GM12878 (cell line): ENCODE measurements around the gene MRPL30. TPM values are rescaled to one million over a fixed set of nuclear protein-coding genes. Genes with fewer than 3 reads are reported as not detected.

Experiments used
- ATAC-seq: fragments of 200-7000 bp; cut with Tn5 transposase; 3 replicates; pipeline ENCODE4 v1.9.1; 2020; ENCODE audit warnings: mild to moderate bottlenecking, moderate library complexity
- Bru-seq: library from RNA; stranded (reverse); fragments of 400-500 nt; gene quantifications from one replicate; lab custom pipeline; 2021; lab: Mats Ljungman, UMichigan
- BruChase-seq, 2 experiments: library from RNA; stranded (reverse); fragments of 400-500 nt; gene quantifications; one replicate each; lab custom pipeline; 2021; lab: Mats Ljungman, UMichigan
- BruUV-seq: library from RNA; stranded (reverse); fragments of 400-500 nt; replicated peaks from 2 replicates; lab custom pipeline; 2021; lab: Mats Ljungman, UMichigan
- CTCF ChIA-PET: fragments of 300-600 bp; sonication (Branson Sonifier 250); formaldehyde crosslinking; extraction: SDS; loops from one replicate; lab custom pipeline; 2021; ENCODE audit warnings: inconsistent platforms; lab: Yijun Ruan, JAX
- POLR2A ChIA-PET: fragments of 350-600 bp; formaldehyde crosslinking; extraction: SDS; loops from one replicate; lab custom pipeline; 2021; ENCODE audit warnings: inconsistent platforms; lab: Charles Lee
- RAD21 ChIA-PET: fragments of 300-600 bp; sonication (Branson Sonifier 250); formaldehyde crosslinking; loops from one replicate; lab custom pipeline; 2023; ENCODE audit warnings: antibody characterized with exemption; ENCODE audit not compliant: unreplicated experiment; lab: Charles Lee
- SMC1A ChIA-PET: fragments of 300-600 bp; sonication (Branson Sonifier 250); formaldehyde crosslinking; loops from one replicate; lab custom pipeline; 2023; ENCODE audit not compliant: unreplicated experiment, uncharacterized antibody; lab: Charles Lee
- DNase-seq: peaks from one replicate; pipeline ENCODE4 v3.0.0-alpha.2; 2011; ENCODE audit warnings: low read depth, low spot score
- FAIRE-seq: peaks from 3 replicates; lab custom pipeline; 2011; peaks lifted over from hg19 to GRCh38; lab: Jason Lieb, UNC
- H2AFZ ChIP-seq: 2 replicates; pipeline ENCODE4 v1.6.0; 2011; ENCODE audit warnings: low read depth, low read length, control low read depth; ENCODE audit not compliant: control insufficient read depth
- H3K27ac ChIP-seq: 2 replicates; pipeline ENCODE4 v1.5.1; 2011; ENCODE audit warnings: control low read depth; ENCODE audit not compliant: control insufficient read depth, insufficient read depth
- H3K27me3 ChIP-seq, 2 experiments: replicated peaks in 1 of 2; 2 replicates each; pipeline versions ENCODE4 v1.6.0 to v1.6.1; 2011; ENCODE audit warnings: low read length in 1 of 2; ENCODE audit not compliant: control insufficient read depth in 2 of 2, insufficient read depth in 2 of 2
- H3K36me3 ChIP-seq, 2 experiments: 2 replicates each; pipeline ENCODE4 v1.5.1; 2011; ENCODE audit warnings: low read length in 1 of 2; ENCODE audit not compliant: control insufficient read depth in 2 of 2, insufficient read depth in 2 of 2
- H3K4me1 ChIP-seq: 2 replicates; pipeline ENCODE4 v1.6.1; 2011; ENCODE audit warnings: mild to moderate bottlenecking, low read length, moderate library complexity, mixed read lengths; ENCODE audit not compliant: control insufficient read depth, insufficient read depth
- H3K4me2 ChIP-seq: 2 replicates; pipeline ENCODE4 v1.6.0; 2011; ENCODE audit warnings: control low read depth; ENCODE audit not compliant: control insufficient read depth, insufficient read depth
- H3K4me3 ChIP-seq: fragments of 200-600 bp; sonication (generic); 2 replicates; pipeline ENCODE4 v1.5.1; 2016
- H3K79me2 ChIP-seq: 2 replicates; pipeline ENCODE4 v1.6.0; 2011; ENCODE audit warnings: low read length; ENCODE audit not compliant: control insufficient read depth, insufficient read depth
- H3K9ac ChIP-seq: 2 replicates; pipeline ENCODE4 v1.8.0; 2011; ENCODE audit warnings: low read length, control low read depth, mixed read lengths; ENCODE audit not compliant: control insufficient read depth, insufficient read depth
- H3K9me3 ChIP-seq: replicated peaks from 3 replicates; pipeline ENCODE4 v1.5.1; 2011; ENCODE audit warnings: mild to moderate bottlenecking, low read length; ENCODE audit not compliant: control insufficient read depth, insufficient read depth
- H4K20me1 ChIP-seq: 2 replicates; pipeline ENCODE4 v1.6.0; 2011; ENCODE audit not compliant: control insufficient read depth, insufficient read depth
- BACH1 ChIP-seq: fragments of 450-650 bp; IDR thresholded peaks from 2 replicates; pipeline ENCODE4 v1.6.1; 2017; ENCODE audit warnings: mild to moderate bottlenecking, borderline replicate concordance
- FOS ChIP-seq: IDR thresholded peaks from 3 replicates; pipeline ENCODE4 v1.6.1; 2011; ENCODE audit warnings: borderline replicate concordance; ENCODE audit not compliant: insufficient read length; ENCODE audit errors: extremely low read depth
- LARP7 ChIP-seq: fragments of 450-650 bp; IDR thresholded peaks from 2 replicates; pipeline ENCODE4 v1.6.1; 2017; ENCODE audit warnings: mild to moderate bottlenecking
- NBN ChIP-seq: fragments of 450-650 bp; IDR thresholded peaks from 2 replicates; pipeline ENCODE4 v1.6.1; 2016
- NR2C2 ChIP-seq: IDR thresholded peaks from 2 replicates; pipeline ENCODE4 v1.6.1; 2011; ENCODE audit warnings: borderline replicate concordance, low read depth; ENCODE audit not compliant: control insufficient read depth, insufficient read length
- RELA ChIP-seq: fragments of 450-650 bp; IDR thresholded peaks from 2 replicates; pipeline ENCODE4 v1.8.0; 2014; ENCODE audit warnings: borderline replicate concordance; ENCODE audit not compliant: partially characterized antibody
- STAT1 ChIP-seq: fragments of 450-650 bp; conservative IDR thresholded peaks from 2 replicates; pipeline ENCODE4 v1.6.1; 2014; ENCODE audit warnings: antibody characterized with exemption, mild to moderate bottlenecking
- WGBS: methylation state at CpG from one replicate; pipeline ENCODE4 v1.1.6; 2016; ENCODE audit warnings: low lambda C conversion rate; ENCODE audit not compliant: insufficient replicate concordance, insufficient coverage; ENCODE audit errors: missing lambda C conversion rate; 5-methylcytosine and 5-hydroxymethylcytosine counted together
- in situ Hi-C: fragments of 300-500 bp; cut with MboI; formaldehyde crosslinking; loops from 9 replicates; pipeline ENCODE4 v1.14.3; 2018; ENCODE audit warnings: mixed read lengths
- intact Hi-C: fragments of 100-400 bp; cut with micrococcal nuclease; formaldehyde crosslinking; loops from one replicate; pipeline ENCODE4 v1.14.2; 2022; ENCODE audit not compliant: unreplicated experiment
- long read RNA-seq, 2 experiments: library from polyadenylated mRNA; unstranded; transcript quantifications; one replicate each; pipeline ENCODE4 v2.0.0, GENCODE V29; 2019 to 2020
- polyA minus RNA-seq, 3 experiments: library from RNA; depleted of rRNA, polyadenylated mRNA; stranded (reverse); fragments of >200 nt; gene quantifications; 2 replicates each; pipeline ENCODE4 v1.2.3, GENCODE V29; 2011
- polyA plus RNA-seq, 11 experiments: library from polyadenylated mRNA; depleted of rRNA in 4 of 11; unstranded in 6 of 11; stranded (reverse) in 5 of 11; fragments of >200 nt; fragmentation: Nextera tagmentation in 4 of 11; fragmentation: Illumina TruSeq in 1 of 11; extraction: Ambion mirVana in 4 of 11; extraction: Trizol in 1 of 11; gene quantifications; 1 replicate in 1 of 11; 2 replicates in 10 of 11; pipeline versions ENCODE4 v1.2.1 to v1.2.3, GENCODE V29; 2011 to 2016; ENCODE audit warnings: inconsistent platforms in 2 of 11, missing spikeins in 2 of 11, low read depth in 1 of 11
- total RNA-seq, 4 experiments: library from RNA; depleted of rRNA in 3 of 4; stranded (reverse); fragments of >200 nt in 3 of 4; fragmentation: Illumina TruSeq in 1 of 4; extraction: Trizol in 1 of 4; gene quantifications; 2 replicates each; pipeline versions ENCODE4 v1.2.1 to v1.2.3, GENCODE V29; 2013 to 2021
- TF ChIP-seq, protein P1 (sequence below): IDR thresholded peaks from 2 replicates; pipeline ENCODE4 v1.6.1; 2012; ENCODE audit warnings: improper control_type of control experiment, low read depth, low read length; ENCODE audit not compliant: insufficient replicate concordance
- TF ChIP-seq, protein P2 (sequence below): IDR thresholded peaks from 2 replicates; pipeline ENCODE4 v1.6.1; 2012; ENCODE audit warnings: low read depth, low read length, improper control_type of control experiment

Gene MRPL30
- 19.6 and 24.5 TPM in 2 replicates for total RNA-seq (2013; cell fraction: nucleolus; rRNA removed)
- total RNA-seq (2014; rRNA removed) = 40.2 and 45.5 TPM in 2 replicates
- total RNA-seq (2014; rRNA removed; fragmentation: Illumina TruSeq; extraction: Trizol) = 51.3 TPM in 2 replicates
- total RNA-seq (2021) = 30.3 and 33.6 TPM in 2 replicates
- polyA plus RNA-seq (2011; ENCODE audit: low read depth) = 16.9 TPM
- 39.8 and 64.5 TPM in 2 replicates for polyA plus RNA-seq (2011; rRNA removed)
- polyA plus RNA-seq (2011; cell fraction: cytosol; rRNA removed) = 20.9 and 27.1 TPM in 2 replicates
- polyA plus RNA-seq (2011; cell fraction: nucleus; rRNA removed) = 11.8 and 12.7 TPM in 2 replicates
- 31.6 and 37.4 TPM in 2 replicates for polyA plus RNA-seq (2012)
- polyA plus RNA-seq (2014; fragmentation: Illumina TruSeq; extraction: Trizol) = 63.3 and 94.8 TPM in 2 replicates
- 10 to 100 TPM; 34.9 to 53.1 TPM for polyA plus RNA-seq (2014; fragmentation: Nextera tagmentation; extraction: Ambion mirVana)
- 32.2 and 39.9 TPM in 2 replicates for polyA plus RNA-seq (2014; rRNA removed)
- polyA plus RNA-seq (2016; fragmentation: Nextera tagmentation; extraction: Ambion mirVana) = 10 to 100 TPM; 35.7 to 42.8 TPM
- polyA minus RNA-seq (2011; rRNA and poly(A)+ RNA removed) = 16.0 and 25.0 TPM in 2 replicates
- polyA minus RNA-seq (2011; cell fraction: cytosol; rRNA and poly(A)+ RNA removed) = 6.3 and 14.5 TPM in 2 replicates
- polyA minus RNA-seq (2011; cell fraction: nucleus; rRNA and poly(A)+ RNA removed) = 4.1 and 6.6 TPM in 2 replicates
- percentile 81 among the genes with signal in this experiment for Bru-seq, nascent RNA
- BruChase-seq, experiment 1, labeled RNA remaining after a 6-hour chase = percentile 95 among the genes with signal in this experiment
- BruChase-seq, experiment 2, labeled RNA remaining after a 2-hour chase = percentile 95 among the genes with signal in this experiment
- long read RNA-seq, experiment 1, transcript MRPL30-201 (6 exons, 2,605 nt) = major isoform, 17 of 25 reads
- long read RNA-seq, experiment 1, partial matches to known transcripts = 3 of 25 reads
- long read RNA-seq, experiment 1, other reads (novel, unspliced or antisense) = 4 of 25 reads
- long read RNA-seq, experiment 2, transcript MRPL30-201 (6 exons, 2,605 nt) = major isoform, 64 of 102 reads
- long read RNA-seq, experiment 2, partial matches to known transcripts = 7 of 102 reads
- long read RNA-seq, experiment 2, other reads (novel, unspliced or antisense) = 30 of 102 reads

DNA sequence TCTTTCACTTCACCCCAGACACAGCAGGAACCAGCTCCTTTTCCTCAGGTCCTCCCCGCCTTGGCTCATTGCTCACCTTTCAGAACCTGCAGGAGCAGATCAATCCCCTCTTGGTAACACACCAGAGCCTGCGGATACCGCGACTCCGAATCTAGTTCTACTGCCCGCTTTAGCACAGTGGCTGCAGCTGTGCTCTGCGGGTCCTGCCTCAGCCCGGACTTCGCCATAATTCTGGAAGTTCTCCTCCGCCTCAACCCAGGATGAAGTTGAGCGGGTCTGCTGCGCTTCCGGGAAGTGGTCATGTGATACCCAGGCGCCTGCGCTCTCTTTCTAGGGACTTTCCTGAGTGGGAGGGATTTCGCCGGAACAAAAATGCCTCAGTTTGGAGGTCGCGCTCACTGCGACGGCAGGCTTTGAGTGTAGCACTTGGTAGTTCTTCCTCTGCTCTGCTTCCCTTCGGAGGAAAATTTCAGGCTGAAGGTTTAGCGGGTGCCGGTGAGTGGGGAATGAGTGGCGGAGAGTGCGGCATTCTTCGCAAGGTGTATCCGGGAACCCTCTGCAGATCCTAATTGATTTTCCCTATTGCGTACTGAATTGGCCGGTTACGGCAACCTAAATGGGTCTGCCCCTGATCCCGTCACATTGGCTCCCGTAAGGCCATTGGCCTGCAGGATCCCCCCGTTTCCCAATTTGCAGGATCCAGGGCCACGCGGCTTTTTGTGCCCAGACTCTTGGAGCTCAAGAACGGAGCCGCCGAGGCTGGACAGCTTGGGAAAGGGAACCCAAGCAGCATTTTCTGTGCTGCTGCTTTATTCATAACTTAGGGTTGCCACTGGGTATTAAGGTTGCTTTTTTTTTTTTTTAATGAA, at the start of gene MRPL30, which contains the start of gene MITD1:
Gene MRPL30 (plus strand): TSS at position 430 of the 869 bp plus-strand sequence. CDS start 5,020 bp downstream, outside the sequence.
Gene MITD1 (minus strand): TSS at position 304 of the 869 bp plus-strand sequence. CDS start 77 bp downstream, at position 227.
- in situ Hi-C loops (loop anchor here (25.0 kb wide), 1 partner anchor 306 kb away; the partner anchor contains the start of gene REV1), intact Hi-C loops (loop anchor here (1.0 to 5.0 kb wide), 4 partner anchors 39 to 306 kb away; partner anchors contain the start of genes C2orf15 and TXNDC9)
- Histone ChIP-seq H3K36me3 (0 out of 4 replicates have a peak, but pooled peaks cover 0 to 3% of the 10 kb centered on the region in 2 experiments), H3K4me1 (no peaks in the 10 kb centered on the region; the same call in 1 of the 2 replicates), H4K20me1 (no peaks in the 10 kb centered on the region), H3K4me3 (peak within 1 kb of the TSS; percentile 95), H3K79me2 (peaks cover 60% of the 10 kb centered on the region), H3K27ac (peak within 1 kb of the TSS; percentile 83), H3K27me3 (no peaks in the 10 kb centered on the region), H3K9me3 (no peaks in the 10 kb centered on the region), H3K9ac (peak within 1 kb of the TSS; percentile 96), H3K4me2 (peak within 1 kb of the TSS; percentile 81), H2AFZ (peak within 1 kb of the TSS; percentile 99)
- RAD21 ChIA-PET = interaction anchor here (0.6 to 2.7 kb wide), 6 partner anchors 22 to 532 kb away, joined by 3 to 13 read pairs (median 4); partner anchors contain the start of genes C2orf15, LIPT1 and TSGA10
- ATAC-seq = peak; percentile 92
- SMC1A ChIA-PET = interaction anchor here (0.6 to 1.9 kb wide), 13 partner anchors 22 to 232 kb away, joined by 3 to 7 read pairs (median 3); partner anchors contain the start of gene EIF5B
- under 1% methylated on average over 39 of the region's 39 CpGs for WGBS
- TSS peak; percentile 84 for BruUV-seq
- POLR2A ChIA-PET = interaction anchor here (0.6 to 1.4 kb wide), 7 partner anchors 10 to 270 kb away, joined by 3 to 10 read pairs (median 5); partner anchors contain the start of genes C2orf15, EIF5B, LIPT1 and TSGA10
- peak; percentile 80 for FAIRE-seq
- peak; percentile 95 for DNase-seq
- CTCF ChIA-PET = interaction anchor here (0.6 to 2.4 kb wide), 9 partner anchors 11 to 310 kb away, joined by 3 to 14 read pairs (median 4); partner anchors contain the start of genes C2orf15, EIF5B, LIPT1 and TSGA10
- peak; percentile 64; the same call in 1 of the 2 replicates for TF ChIP-seq BACH1
- TF ChIP-seq NBN = peak; percentile 87
- TF ChIP-seq LARP7 = peak; percentile 89; the same call in 1 of the 2 replicates
- TF ChIP-seq NR2C2 = no peak
- no peak for TF ChIP-seq FOS
- TF ChIP-seq, protein P1, sequence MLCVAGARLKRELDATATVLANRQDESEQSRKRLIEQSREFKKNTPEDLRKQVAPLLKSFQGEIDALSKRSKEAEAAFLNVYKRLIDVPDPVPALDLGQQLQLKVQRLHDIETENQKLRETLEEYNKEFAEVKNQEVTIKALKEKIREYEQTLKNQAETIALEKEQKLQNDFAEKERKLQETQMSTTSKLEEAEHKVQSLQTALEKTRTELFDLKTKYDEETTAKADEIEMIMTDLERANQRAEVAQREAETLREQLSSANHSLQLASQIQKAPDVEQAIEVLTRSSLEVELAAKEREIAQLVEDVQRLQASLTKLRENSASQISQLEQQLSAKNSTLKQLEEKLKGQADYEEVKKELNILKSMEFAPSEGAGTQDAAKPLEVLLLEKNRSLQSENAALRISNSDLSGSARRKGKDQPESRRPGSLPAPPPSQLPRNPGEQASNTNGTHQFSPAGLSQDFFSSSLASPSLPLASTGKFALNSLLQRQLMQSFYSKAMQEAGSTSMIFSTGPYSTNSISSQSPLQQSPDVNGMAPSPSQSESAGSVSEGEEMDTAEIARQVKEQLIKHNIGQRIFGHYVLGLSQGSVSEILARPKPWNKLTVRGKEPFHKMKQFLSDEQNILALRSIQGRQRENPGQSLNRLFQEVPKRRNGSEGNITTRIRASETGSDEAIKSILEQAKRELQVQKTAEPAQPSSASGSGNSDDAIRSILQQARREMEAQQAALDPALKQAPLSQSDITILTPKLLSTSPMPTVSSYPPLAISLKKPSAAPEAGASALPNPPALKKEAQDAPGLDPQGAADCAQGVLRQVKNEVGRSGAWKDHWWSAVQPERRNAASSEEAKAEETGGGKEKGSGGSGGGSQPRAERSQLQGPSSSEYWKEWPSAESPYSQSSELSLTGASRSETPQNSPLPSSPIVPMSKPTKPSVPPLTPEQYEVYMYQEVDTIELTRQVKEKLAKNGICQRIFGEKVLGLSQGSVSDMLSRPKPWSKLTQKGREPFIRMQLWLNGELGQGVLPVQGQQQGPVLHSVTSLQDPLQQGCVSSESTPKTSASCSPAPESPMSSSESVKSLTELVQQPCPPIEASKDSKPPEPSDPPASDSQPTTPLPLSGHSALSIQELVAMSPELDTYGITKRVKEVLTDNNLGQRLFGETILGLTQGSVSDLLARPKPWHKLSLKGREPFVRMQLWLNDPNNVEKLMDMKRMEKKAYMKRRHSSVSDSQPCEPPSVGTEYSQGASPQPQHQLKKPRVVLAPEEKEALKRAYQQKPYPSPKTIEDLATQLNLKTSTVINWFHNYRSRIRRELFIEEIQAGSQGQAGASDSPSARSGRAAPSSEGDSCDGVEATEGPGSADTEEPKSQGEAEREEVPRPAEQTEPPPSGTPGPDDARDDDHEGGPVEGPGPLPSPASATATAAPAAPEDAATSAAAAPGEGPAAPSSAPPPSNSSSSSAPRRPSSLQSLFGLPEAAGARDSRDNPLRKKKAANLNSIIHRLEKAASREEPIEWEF = no peak
- peak; percentile 100 for TF ChIP-seq RELA
- TF ChIP-seq STAT1 = peak; percentile 95
- TF ChIP-seq, protein P2, sequence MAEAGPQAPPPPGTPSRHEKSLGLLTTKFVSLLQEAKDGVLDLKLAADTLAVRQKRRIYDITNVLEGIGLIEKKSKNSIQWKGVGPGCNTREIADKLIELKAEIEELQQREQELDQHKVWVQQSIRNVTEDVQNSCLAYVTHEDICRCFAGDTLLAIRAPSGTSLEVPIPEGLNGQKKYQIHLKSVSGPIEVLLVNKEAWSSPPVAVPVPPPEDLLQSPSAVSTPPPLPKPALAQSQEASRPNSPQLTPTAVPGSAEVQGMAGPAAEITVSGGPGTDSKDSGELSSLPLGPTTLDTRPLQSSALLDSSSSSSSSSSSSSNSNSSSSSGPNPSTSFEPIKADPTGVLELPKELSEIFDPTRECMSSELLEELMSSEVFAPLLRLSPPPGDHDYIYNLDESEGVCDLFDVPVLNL = no peak
